Memory B cell (primary cell): Measurements from ENCODE around the gene ANGEL1.

Experiments
- ATAC-seq: fragments of 150-1000 bp; cut with Tn5 transposase; 2 replicates; pipeline ENCODE4 v1.10.0; 2021; ENCODE audit warnings: low read depth, mild to moderate bottlenecking, moderate library complexity
- DNase-seq, 2 donors: peaks; one replicate each; pipeline ENCODE4 v3.0.0; 2022; ENCODE audit warnings: low spot score in 2 of 2
- H3K27ac Mint-ChIP-seq: one replicate; pipeline ENCODE4 v1.8.0; 2022; ENCODE audit warnings: mild to moderate bottlenecking, moderate library complexity, mixed read lengths
- H3K27me3 Mint-ChIP-seq: one replicate; pipeline ENCODE4 v1.8.0; 2022; ENCODE audit warnings: mixed read lengths
- H3K36me3 Mint-ChIP-seq: one replicate; pipeline ENCODE4 v1.8.0; 2022; ENCODE audit warnings: mild to moderate bottlenecking, mixed read lengths
- H3K4me1 Mint-ChIP-seq: one replicate; pipeline ENCODE4 v1.8.0; 2022; ENCODE audit warnings: mixed read lengths
- H3K4me3 Mint-ChIP-seq: one replicate; pipeline ENCODE4 v1.8.0; 2022; ENCODE audit warnings: mild to moderate bottlenecking, moderate library complexity, mixed read lengths
- H3K9me3 Mint-ChIP-seq: one replicate; pipeline ENCODE4 v1.8.0; 2022; ENCODE audit warnings: mixed read lengths

ANGEL1 gene

GRCh38 chr14:76759589-76759988 is 53.1 kb downstream of the ANGEL1 start:
- no peaks in the 10 kb centered on the region for H3K36me3 Mint-ChIP-seq
- DNase-seq (no peak), ATAC-seq (no peak)
- peaks cover 4% of the 10 kb centered on the region for H3K4me1 Mint-ChIP-seq
- no peak overlapping the region for H3K4me3 Mint-ChIP-seq
- peaks cover 33% of the 10 kb centered on the region for H3K27me3 Mint-ChIP-seq
- no peak overlapping the region for H3K27ac Mint-ChIP-seq
- H3K9me3 Mint-ChIP-seq: no peaks in the 10 kb centered on the region

GRCh38 chr14:76756371-76756750 is 56.3 kb downstream of the ANGEL1 start:
- ATAC-seq (no peak), DNase-seq (no peak)
- Mint-ChIP-seq H3K4me3 (no peak overlapping the region), H3K9me3 (no peaks in the 10 kb centered on the region), H3K4me1 (no peaks in the 10 kb centered on the region), H3K27me3 (peaks cover 23% of the 10 kb centered on the region), H3K36me3 (no peaks in the 10 kb centered on the region), H3K27ac (no peak overlapping the region)

- Mint-ChIP-seq H3K27me3 (peaks cover 21% of the 10 kb centered on the region), H3K4me1 (no peaks in the 10 kb centered on the region), H3K4me3 (no peak overlapping the region), H3K36me3 (no peaks in the 10 kb centered on the region), H3K27ac (no peak overlapping the region), H3K9me3 (no peaks in the 10 kb centered on the region)
- no peak for ATAC-seq
- DNase-seq: no peak
Observed at GRCh38 chr14:76755610-76756370, 56.9 kb downstream of the ANGEL1 start.

- no peak for ATAC-seq
- Mint-ChIP-seq H3K27ac (no peak overlapping the region), H3K27me3 (peaks cover 17% of the 10 kb centered on the region), H3K4me1 (no peaks in the 10 kb centered on the region), H3K9me3 (no peaks in the 10 kb centered on the region), H3K36me3 (no peaks in the 10 kb centered on the region), H3K4me3 (no peak overlapping the region)
- DNase-seq: no peak
Observed at GRCh38 chr14:76754586-76754985, 58.1 kb downstream of the ANGEL1 start.

- H3K27me3 Mint-ChIP-seq: peaks cover 13% of the 10 kb centered on the region
- H3K9me3 Mint-ChIP-seq: no peaks in the 10 kb centered on the region
- DNase-seq (no peak), ATAC-seq (no peak)
- no peak overlapping the region for H3K27ac Mint-ChIP-seq
- no peaks in the 10 kb centered on the region for H3K4me1 Mint-ChIP-seq
- no peaks in the 10 kb centered on the region for H3K36me3 Mint-ChIP-seq
- H3K4me3 Mint-ChIP-seq: no peak overlapping the region
Observed at GRCh38 chr14:76753541-76754198, 59.0 kb downstream of the ANGEL1 start.

- DNase-seq: no peak
- no peaks in the 10 kb centered on the region for H3K4me1 Mint-ChIP-seq
- ATAC-seq: no peak
- H3K36me3 Mint-ChIP-seq: no peaks in the 10 kb centered on the region
- H3K9me3 Mint-ChIP-seq: no peaks in the 10 kb centered on the region
- H3K27ac Mint-ChIP-seq: no peak overlapping the region
- peaks cover 8% of the 10 kb centered on the region for H3K27me3 Mint-ChIP-seq
- no peak overlapping the region for H3K4me3 Mint-ChIP-seq
Observed at GRCh38 chr14:76752744-76753143, 59.9 kb downstream of the ANGEL1 start.

GRCh38 chr14:76742966-76743365 is 69.7 kb downstream of the ANGEL1 start:
- DNase-seq (no peak), ATAC-seq (no peak)
- H3K9me3 Mint-ChIP-seq: peaks cover 9% of the 10 kb centered on the region

GRCh38 chr14:76742185-76742584 is 70.5 kb downstream of the ANGEL1 start:
- DNase-seq: no peak
- ATAC-seq: no peak
- Mint-ChIP-seq H3K9me3 (peaks cover 9% of the 10 kb centered on the region), H3K27ac (no peak overlapping the region), H3K27me3 (peaks cover 11% of the 10 kb centered on the region), H3K4me1 (no peaks in the 10 kb centered on the region), H3K36me3 (peaks cover 3% of the 10 kb centered on the region), H3K4me3 (no peak overlapping the region)

More at GRCh38 chr14:76742966-76743365, 69.7 kb downstream of the ANGEL1 start:
- H3K4me1 Mint-ChIP-seq: no peaks in the 10 kb centered on the region
- peaks cover 11% of the 10 kb centered on the region for H3K27me3 Mint-ChIP-seq
- H3K36me3 Mint-ChIP-seq: peaks cover 3% of the 10 kb centered on the region
- no peak overlapping the region for H3K27ac Mint-ChIP-seq
- H3K4me3 Mint-ChIP-seq: no peak overlapping the region

- H3K4me1 Mint-ChIP-seq: no peaks in the 10 kb centered on the region
- H3K27ac Mint-ChIP-seq: no peak overlapping the region
- H3K4me3 Mint-ChIP-seq: no peak overlapping the region
- H3K36me3 Mint-ChIP-seq: peaks cover 3% of the 10 kb centered on the region
- DNase-seq: no peak
- ATAC-seq: no peak
- H3K9me3 Mint-ChIP-seq: peaks cover 9% of the 10 kb centered on the region
- peaks cover 11% of the 10 kb centered on the region for H3K27me3 Mint-ChIP-seq
Observed at GRCh38 chr14:76741074-76741473, 71.6 kb downstream of the ANGEL1 start.
